SK-N-SH (cell line): ENCODE data around the gene RBMS3. TPM values are rescaled to one million over a fixed set of nuclear protein-coding genes. Genes with fewer than 3 reads are reported as not detected.

Source experiments
- CTCF ChIA-PET: fragments of 300-600, 350-600 bp; formaldehyde crosslinking; extraction: SDS; loops from one replicate; lab custom pipeline; 2021; lab: Yijun Ruan, JAX
- POLR2A ChIA-PET: fragments of 350-600 bp; sonication (Branson Sonifier 250); formaldehyde crosslinking; extraction: SDS; loops from one replicate; lab custom pipeline; 2020; ENCODE audit warnings: antibody characterized with exemption, inconsistent platforms; lab: Yijun Ruan, JAX
- DNase-seq: peaks from one replicate; pipeline ENCODE4 v3.0.0; 2012
- H2AFZ ChIP-seq: fragments of 200-600 bp; sonication (generic); 2 replicates; pipeline ENCODE4 v1.8.1; 2016; ENCODE audit warnings: antibody characterized with exemption, mild to moderate bottlenecking, low read depth
- H3F3A ChIP-seq: fragments of 200-600 bp; sonication (generic); replicated peaks from 2 replicates; pipeline ENCODE3; 2016; ENCODE audit warnings: antibody characterized with exemption, mild to moderate bottlenecking; ENCODE audit not compliant: insufficient read depth
- H3K27ac ChIP-seq, 2 experiments: fragments of 200-500 bp in 1 of 2; fragments of 200-600 bp in 1 of 2; sonication (Bioruptor generic) in 1 of 2; sonication (generic), shearing (Covaris generic) in 1 of 2; 2 replicates each; pipeline versions ENCODE4 v1.5.1 to v1.6.1; 2014 to 2016; ENCODE audit warnings: low read depth in 2 of 2, inconsistent platforms in 1 of 2, low read length in 1 of 2, mild to moderate bottlenecking in 1 of 2, mixed read lengths in 1 of 2
- H3K27me3 ChIP-seq: fragments of 200-600 bp; sonication (generic), shearing (Covaris generic); 2 replicates; pipeline ENCODE4 v1.6.1; 2016; ENCODE audit warnings: mixed run types; ENCODE audit not compliant: insufficient read depth
- H3K36me3 ChIP-seq, 2 experiments: fragments of 200-500 bp in 1 of 2; fragments of 200-600 bp in 1 of 2; sonication (Bioruptor generic) in 1 of 2; sonication (generic) in 1 of 2; replicated peaks in 1 of 2; 2 replicates each; pipeline versions ENCODE3 to v1.5.1; 2014 to 2016; ENCODE audit warnings: low read length in 1 of 2, mild to moderate bottlenecking in 1 of 2; ENCODE audit not compliant: insufficient read depth in 2 of 2, control insufficient read depth in 1 of 2
- H3K4me1 ChIP-seq, 2 experiments: fragments of 200-500 bp in 1 of 2; fragments of 200-600 bp in 1 of 2; sonication (Bioruptor generic) in 1 of 2; sonication (generic), shearing (Covaris generic) in 1 of 2; 2 replicates each; pipeline versions ENCODE4 v1.5.1 to v1.6.1; 2014 to 2016; ENCODE audit warnings: low read depth in 1 of 2, low read length in 1 of 2, mixed run types in 1 of 2; ENCODE audit not compliant: insufficient read depth in 2 of 2, control insufficient read depth in 1 of 2
- H3K4me2 ChIP-seq: fragments of 200-600 bp; sonication (generic), shearing (Covaris generic); 2 replicates; pipeline ENCODE4 v1.6.1; 2017; ENCODE audit warnings: mixed run types
- H3K4me3 ChIP-seq, 2 experiments: fragments of 200-500 bp in 1 of 2; fragments of 200-600 bp in 1 of 2; sonication (Bioruptor generic) in 1 of 2; sonication (generic), shearing (Covaris generic) in 1 of 2; 2 replicates each; pipeline versions ENCODE4 v1.5.1 to v1.8.1; 2014 to 2016; ENCODE audit warnings: low read depth in 2 of 2, inconsistent platforms in 1 of 2, low read length in 1 of 2, mild to moderate bottlenecking in 1 of 2, mixed read lengths in 1 of 2, moderate library complexity in 1 of 2
- H3K79me2 ChIP-seq: fragments of 200-600 bp; sonication (generic); 2 replicates; pipeline ENCODE4 v1.8.1; 2017; ENCODE audit warnings: mild to moderate bottlenecking; ENCODE audit not compliant: insufficient read depth
- H3K9ac ChIP-seq: fragments of 200-600 bp; sonication (generic); 2 replicates; pipeline ENCODE4 v1.6.1; 2017; ENCODE audit warnings: mixed run types
- H3K9me2 ChIP-seq: fragments of 200-600 bp; sonication (generic); 2 replicates; pipeline ENCODE4 v1.6.1; 2017; ENCODE audit warnings: mixed run types
- H3K9me3 ChIP-seq: fragments of 200-600 bp; sonication (generic); 2 replicates; pipeline ENCODE4 v1.6.1; 2017; ENCODE audit warnings: mixed run types, mild to moderate bottlenecking, moderate library complexity
- H4K20me1 ChIP-seq: fragments of 200-600 bp; sonication (generic); 2 replicates; pipeline ENCODE4 v1.6.1; 2017; ENCODE audit warnings: mild to moderate bottlenecking, mixed run types; ENCODE audit not compliant: insufficient read depth
- CHD2 ChIP-seq: fragments of 150-350 bp; IDR thresholded peaks from 2 replicates; pipeline ENCODE4 v1.6.1; 2018; ENCODE audit warnings: low read length; ENCODE audit not compliant: partially characterized antibody
- EP300 ChIP-seq, 2 experiments: IDR thresholded peaks; 2 replicates each; pipeline versions ENCODE4 v1.4.0 to v1.6.1; 2012; ENCODE audit warnings: borderline replicate concordance in 1 of 2, low read depth in 1 of 2, low read length in 1 of 2
- FOSL2 ChIP-seq: IDR thresholded peaks from 2 replicates; pipeline ENCODE4 v1.4.0; 2012; ENCODE audit warnings: low read depth, mild to moderate bottlenecking, moderate library complexity, borderline replicate concordance
- GABPA ChIP-seq: IDR thresholded peaks from 2 replicates; pipeline ENCODE4 v1.4.0; 2012; ENCODE audit warnings: low read depth, mild to moderate bottlenecking
- GATA2 ChIP-seq: sonication (generic); formaldehyde crosslinking; IDR thresholded peaks from 2 replicates; pipeline ENCODE4 v1.5.0; 2020; ENCODE audit warnings: mild to moderate bottlenecking, missing genetic modification reagents
- JUND ChIP-seq: IDR thresholded peaks from 2 replicates; pipeline ENCODE4 v1.4.0; 2012
- MXI1 ChIP-seq: IDR thresholded peaks from 2 replicates; pipeline ENCODE4 v1.6.1; 2012; ENCODE audit warnings: mild to moderate bottlenecking, low read depth, low read length, improper control_type of control experiment
- RCOR1 ChIP-seq: fragments of 150-350 bp; IDR thresholded peaks from 2 replicates; pipeline ENCODE4 v1.6.1; 2017; ENCODE audit warnings: antibody characterized with exemption, low read length
- RFX5 ChIP-seq: IDR thresholded peaks from 2 replicates; pipeline ENCODE4 v1.6.1; 2012; ENCODE audit warnings: mild to moderate bottlenecking, improper control_type of control experiment, low read length
- TEAD4 ChIP-seq: IDR thresholded peaks from 2 replicates; pipeline ENCODE4 v1.4.0; 2012; ENCODE audit warnings: mild to moderate bottlenecking, borderline replicate concordance; ENCODE audit not compliant: insufficient read depth
- YY1 ChIP-seq: IDR thresholded peaks from 2 replicates; pipeline ENCODE4 v1.4.0; 2012; ENCODE audit warnings: low read depth, mild to moderate bottlenecking
- WGBS: methylation state at CpG from one replicate; pipeline ENCODE4 v1.1.6; 2017; ENCODE audit warnings: low lambda C conversion rate; 5-methylcytosine and 5-hydroxymethylcytosine counted together
- polyA plus RNA-seq, 3 experiments: library from polyadenylated mRNA; depleted of rRNA; stranded (reverse); fragments of >200 nt; gene quantifications; 2 replicates each; pipeline ENCODE4 v1.2.3, GENCODE V29; 2012
- TF ChIP-seq, protein P1 (sequence below): fragments of 200-600 bp; sonication (generic); IDR thresholded peaks from 2 replicates; pipeline ENCODE4 v1.6.1; 2017; ENCODE audit warnings: antibody characterized with exemption, mild to moderate bottlenecking, moderate library complexity
- TF ChIP-seq, protein P2 (sequence below): IDR thresholded peaks from 2 replicates; pipeline ENCODE4 v1.4.0; 2012; ENCODE audit warnings: low read depth, borderline replicate concordance
- TF ChIP-seq, protein P3 (sequence below): IDR thresholded peaks from 2 replicates; pipeline ENCODE4 v1.6.1; 2012; ENCODE audit warnings: mild to moderate bottlenecking, low read depth, low read length, moderate library complexity

Gene RBMS3
- polyA plus RNA-seq, 1 of the 3 experiments (the other 2 are of a cell fraction), result 8.2 TPM

DNA sequence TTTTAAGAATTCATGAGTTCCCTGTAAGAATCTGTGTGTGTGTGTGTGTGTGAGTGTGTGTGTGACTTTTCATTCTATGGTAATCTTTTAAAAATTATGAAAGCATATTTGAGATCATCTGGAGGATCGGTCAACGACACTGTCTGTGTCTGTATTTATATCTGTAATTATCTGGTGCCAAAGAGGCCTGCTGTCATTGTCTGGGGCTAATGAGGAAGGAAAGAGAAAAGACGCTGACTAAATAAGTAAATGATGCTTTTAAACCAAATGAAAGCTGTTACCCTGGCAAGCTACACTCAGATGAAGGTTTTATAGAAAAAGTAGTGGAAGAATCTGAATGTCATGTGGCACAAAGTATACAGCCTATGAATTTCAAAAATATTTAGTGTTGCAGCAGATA, 439.8 kb downstream of the RBMS3 start:
- Histone ChIP-seq H3K27me3 (no peaks in the 10 kb centered on the region), H3K4me1 (peaks cover 0 to 12% of the 10 kb centered on the region in 2 experiments; a peak in 2 of 4 replicates), H4K20me1 (no peaks in the 10 kb centered on the region), H2AFZ (no peak overlapping the region), H3K27ac (peak overlapping the region in 1 of 2 experiments; percentile 87; a peak in 2 of 4 replicates), H3K36me3 (peaks cover 8 to 13% of the 10 kb centered on the region in 2 experiments), H3K9ac (no peak overlapping the region), H3K9me3 (no peaks in the 10 kb centered on the region), H3K4me3 (no peak overlapping the region), H3F3A (peaks cover 4% of the 10 kb centered on the region), H3K9me2 (no peaks in the 10 kb centered on the region), H3K4me2 (no peak overlapping the region), H3K79me2 (peaks cover 5% of the 10 kb centered on the region; the same call in 1 of the 2 replicates)
- CTCF ChIA-PET, result interaction anchor here (0.6 to 1.2 kb wide), 2 partner anchors 10 to 1024 kb away, joined by 3 to 4 read pairs; no protein-coding TSS in a partner anchor
- 74% methylated on average over 3 of the region's 3 CpGs for WGBS
- DNase-seq, result no peak
- TF ChIP-seq YY1 (no peak), TEAD4 (no peak), FOSL2 (no peak), RFX5 (no peak), CHD2 (no peak), JUND (no peak), RCOR1 (no peak; the same call in 1 of the 2 replicates), GATA2 (CRISPR knock-in tag) (peak; percentile 17; the same call in 1 of the 2 replicates), EP300 (IDR thresholded peaks at IDR 0.05; ENCODE audit: borderline replicate concordance in 1 of 2, low read depth in 1 of 2, low read length in 1 of 2) (peak in 1 of 2 experiments; percentile 73; a peak in 1 of 4 replicates)
- TF ChIP-seq, protein P1, sequence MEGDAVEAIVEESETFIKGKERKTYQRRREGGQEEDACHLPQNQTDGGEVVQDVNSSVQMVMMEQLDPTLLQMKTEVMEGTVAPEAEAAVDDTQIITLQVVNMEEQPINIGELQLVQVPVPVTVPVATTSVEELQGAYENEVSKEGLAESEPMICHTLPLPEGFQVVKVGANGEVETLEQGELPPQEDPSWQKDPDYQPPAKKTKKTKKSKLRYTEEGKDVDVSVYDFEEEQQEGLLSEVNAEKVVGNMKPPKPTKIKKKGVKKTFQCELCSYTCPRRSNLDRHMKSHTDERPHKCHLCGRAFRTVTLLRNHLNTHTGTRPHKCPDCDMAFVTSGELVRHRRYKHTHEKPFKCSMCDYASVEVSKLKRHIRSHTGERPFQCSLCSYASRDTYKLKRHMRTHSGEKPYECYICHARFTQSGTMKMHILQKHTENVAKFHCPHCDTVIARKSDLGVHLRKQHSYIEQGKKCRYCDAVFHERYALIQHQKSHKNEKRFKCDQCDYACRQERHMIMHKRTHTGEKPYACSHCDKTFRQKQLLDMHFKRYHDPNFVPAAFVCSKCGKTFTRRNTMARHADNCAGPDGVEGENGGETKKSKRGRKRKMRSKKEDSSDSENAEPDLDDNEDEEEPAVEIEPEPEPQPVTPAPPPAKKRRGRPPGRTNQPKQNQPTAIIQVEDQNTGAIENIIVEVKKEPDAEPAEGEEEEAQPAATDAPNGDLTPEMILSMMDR, result no peak
- TF ChIP-seq, protein P2, sequence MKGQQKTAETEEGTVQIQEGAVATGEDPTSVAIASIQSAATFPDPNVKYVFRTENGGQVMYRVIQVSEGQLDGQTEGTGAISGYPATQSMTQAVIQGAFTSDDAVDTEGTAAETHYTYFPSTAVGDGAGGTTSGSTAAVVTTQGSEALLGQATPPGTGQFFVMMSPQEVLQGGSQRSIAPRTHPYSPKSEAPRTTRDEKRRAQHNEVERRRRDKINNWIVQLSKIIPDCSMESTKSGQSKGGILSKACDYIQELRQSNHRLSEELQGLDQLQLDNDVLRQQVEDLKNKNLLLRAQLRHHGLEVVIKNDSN, result no peak
- POLR2A ChIA-PET, result no interaction called here

DNA sequence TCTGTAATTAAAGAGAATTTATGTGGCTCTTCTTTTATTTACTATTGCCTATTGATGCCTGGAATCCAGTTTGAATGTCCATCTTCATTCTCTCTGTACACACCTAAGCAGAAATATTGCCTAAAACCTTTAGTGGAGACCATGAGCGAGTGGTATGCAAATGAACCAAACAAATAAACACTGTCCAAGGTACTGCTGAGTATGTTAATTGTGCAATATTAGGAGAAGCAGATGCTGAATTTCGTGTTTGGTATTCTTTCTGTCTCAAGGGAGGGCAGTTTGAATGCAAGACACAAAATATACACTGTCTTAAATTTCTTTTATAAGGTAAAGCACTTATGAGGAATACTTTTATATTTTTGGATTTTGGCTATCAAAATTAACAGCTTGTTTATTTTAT, 440.9 kb downstream of the RBMS3 start:
- H3K9ac ChIP-seq, result no peak overlapping the region
- POLR2A ChIA-PET, result no interaction called here
- peaks cover 0 to 12% of the 10 kb centered on the region in 2 experiments; a peak in 2 of 4 replicates for H3K4me1 ChIP-seq
- peaks cover 2% of the 10 kb centered on the region; the same call in 1 of the 2 replicates for H3K79me2 ChIP-seq
- no peak overlapping the region for H2AFZ ChIP-seq
- TF ChIP-seq MXI1, result no peak
- TF ChIP-seq, protein P2, result no peak
- no peak for TF ChIP-seq GABPA
- TF ChIP-seq, protein P3, sequence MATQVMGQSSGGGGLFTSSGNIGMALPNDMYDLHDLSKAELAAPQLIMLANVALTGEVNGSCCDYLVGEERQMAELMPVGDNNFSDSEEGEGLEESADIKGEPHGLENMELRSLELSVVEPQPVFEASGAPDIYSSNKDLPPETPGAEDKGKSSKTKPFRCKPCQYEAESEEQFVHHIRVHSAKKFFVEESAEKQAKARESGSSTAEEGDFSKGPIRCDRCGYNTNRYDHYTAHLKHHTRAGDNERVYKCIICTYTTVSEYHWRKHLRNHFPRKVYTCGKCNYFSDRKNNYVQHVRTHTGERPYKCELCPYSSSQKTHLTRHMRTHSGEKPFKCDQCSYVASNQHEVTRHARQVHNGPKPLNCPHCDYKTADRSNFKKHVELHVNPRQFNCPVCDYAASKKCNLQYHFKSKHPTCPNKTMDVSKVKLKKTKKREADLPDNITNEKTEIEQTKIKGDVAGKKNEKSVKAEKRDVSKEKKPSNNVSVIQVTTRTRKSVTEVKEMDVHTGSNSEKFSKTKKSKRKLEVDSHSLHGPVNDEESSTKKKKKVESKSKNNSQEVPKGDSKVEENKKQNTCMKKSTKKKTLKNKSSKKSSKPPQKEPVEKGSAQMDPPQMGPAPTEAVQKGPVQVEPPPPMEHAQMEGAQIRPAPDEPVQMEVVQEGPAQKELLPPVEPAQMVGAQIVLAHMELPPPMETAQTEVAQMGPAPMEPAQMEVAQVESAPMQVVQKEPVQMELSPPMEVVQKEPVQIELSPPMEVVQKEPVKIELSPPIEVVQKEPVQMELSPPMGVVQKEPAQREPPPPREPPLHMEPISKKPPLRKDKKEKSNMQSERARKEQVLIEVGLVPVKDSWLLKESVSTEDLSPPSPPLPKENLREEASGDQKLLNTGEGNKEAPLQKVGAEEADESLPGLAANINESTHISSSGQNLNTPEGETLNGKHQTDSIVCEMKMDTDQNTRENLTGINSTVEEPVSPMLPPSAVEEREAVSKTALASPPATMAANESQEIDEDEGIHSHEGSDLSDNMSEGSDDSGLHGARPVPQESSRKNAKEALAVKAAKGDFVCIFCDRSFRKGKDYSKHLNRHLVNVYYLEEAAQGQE, result peak; percentile 80
- no peaks in the 10 kb centered on the region; the same call in 1 of the 2 replicates for H3K9me3 ChIP-seq
- peaks cover 4% of the 10 kb centered on the region for H3F3A ChIP-seq
- H3K27ac ChIP-seq, result peak overlapping the region in 1 of 2 experiments; percentile 87; a peak in 2 of 4 replicates
- no peak overlapping the region for H3K4me2 ChIP-seq
- no peaks in the 10 kb centered on the region for H4K20me1 ChIP-seq
- H3K36me3 ChIP-seq, result peaks cover 8 to 13% of the 10 kb centered on the region in 2 experiments
- H3K4me3 ChIP-seq, result no peak overlapping the region
- H3K9me2 ChIP-seq, result no peaks in the 10 kb centered on the region
- H3K27me3 ChIP-seq, result no peaks in the 10 kb centered on the region
- DNase-seq, result no peak
- CTCF ChIA-PET, result no interaction called here
- WGBS, result 95% methylated on average over 2 of the region's 2 CpGs
